Fibroblast of the aortic adventitia (primary cell): Measurements from ENCODE around the gene JAG2. TPM values are rescaled to one million over a fixed set of nuclear protein-coding genes. Genes with fewer than 3 reads are reported as not detected.

Source experiments
- DNase-seq: peaks from one replicate; pipeline ENCODE4 v3.0.0-alpha.2; 2010; ENCODE audit warnings: low read depth
- H3K4me3 ChIP-seq: 2 replicates; pipeline ENCODE4 v1.5.1; 2011; ENCODE audit warnings: low read depth, mild to moderate bottlenecking, control low read depth, low read length, moderate library complexity
- total RNA-seq: library from RNA; depleted of rRNA; stranded (reverse); fragments of >200 nt; gene quantifications from 2 replicates; pipeline ENCODE4 v1.2.3, GENCODE V29; 2012; ENCODE audit warnings: low replicate concordance
- TF ChIP-seq, protein P1 (sequence below): IDR thresholded peaks from 2 replicates; pipeline ENCODE4 v1.5.1; 2011; ENCODE audit warnings: mild to moderate bottlenecking, low read length, control low read depth, inconsistent platforms; ENCODE audit not compliant: insufficient read depth

JAG2 gene
- total RNA-seq, 1 donor = 0.63 TPM

DNA sequence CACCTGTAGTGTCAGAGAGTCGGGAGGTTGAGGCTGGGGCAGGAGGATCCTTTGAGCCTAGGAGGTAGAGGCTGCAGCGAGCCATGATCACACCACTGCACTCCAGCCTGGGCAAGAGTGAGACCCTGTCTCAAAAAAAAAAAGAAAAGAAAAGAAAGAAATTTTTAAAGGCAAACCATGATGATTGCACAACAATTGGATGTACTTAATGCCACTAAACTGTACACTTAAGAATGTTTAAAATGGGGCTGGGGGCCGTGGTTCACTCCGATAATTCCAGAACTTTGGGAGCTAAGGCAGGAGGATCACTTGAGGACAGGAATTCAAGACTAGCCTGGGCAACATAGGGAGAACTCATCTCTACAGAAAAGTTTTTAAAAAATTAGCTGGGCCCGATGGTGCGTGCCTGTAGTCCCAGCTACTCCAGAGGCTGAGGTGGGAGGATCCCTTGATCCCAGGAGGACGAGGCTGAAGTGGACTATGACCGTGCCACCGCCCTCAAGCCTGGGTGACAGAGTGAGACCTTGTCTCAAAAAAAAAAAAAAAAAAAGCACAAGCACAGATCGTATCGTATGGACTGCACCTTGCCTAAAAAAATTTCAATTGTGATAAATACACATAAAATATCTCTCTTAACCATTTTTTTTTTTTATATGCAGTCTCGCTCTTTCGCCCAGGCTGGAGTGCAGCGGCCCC, 32.7 kb downstream of the JAG2 start:
- DNase-seq = no peak
- TF ChIP-seq, protein P1, sequence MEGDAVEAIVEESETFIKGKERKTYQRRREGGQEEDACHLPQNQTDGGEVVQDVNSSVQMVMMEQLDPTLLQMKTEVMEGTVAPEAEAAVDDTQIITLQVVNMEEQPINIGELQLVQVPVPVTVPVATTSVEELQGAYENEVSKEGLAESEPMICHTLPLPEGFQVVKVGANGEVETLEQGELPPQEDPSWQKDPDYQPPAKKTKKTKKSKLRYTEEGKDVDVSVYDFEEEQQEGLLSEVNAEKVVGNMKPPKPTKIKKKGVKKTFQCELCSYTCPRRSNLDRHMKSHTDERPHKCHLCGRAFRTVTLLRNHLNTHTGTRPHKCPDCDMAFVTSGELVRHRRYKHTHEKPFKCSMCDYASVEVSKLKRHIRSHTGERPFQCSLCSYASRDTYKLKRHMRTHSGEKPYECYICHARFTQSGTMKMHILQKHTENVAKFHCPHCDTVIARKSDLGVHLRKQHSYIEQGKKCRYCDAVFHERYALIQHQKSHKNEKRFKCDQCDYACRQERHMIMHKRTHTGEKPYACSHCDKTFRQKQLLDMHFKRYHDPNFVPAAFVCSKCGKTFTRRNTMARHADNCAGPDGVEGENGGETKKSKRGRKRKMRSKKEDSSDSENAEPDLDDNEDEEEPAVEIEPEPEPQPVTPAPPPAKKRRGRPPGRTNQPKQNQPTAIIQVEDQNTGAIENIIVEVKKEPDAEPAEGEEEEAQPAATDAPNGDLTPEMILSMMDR = no peak

DNA sequence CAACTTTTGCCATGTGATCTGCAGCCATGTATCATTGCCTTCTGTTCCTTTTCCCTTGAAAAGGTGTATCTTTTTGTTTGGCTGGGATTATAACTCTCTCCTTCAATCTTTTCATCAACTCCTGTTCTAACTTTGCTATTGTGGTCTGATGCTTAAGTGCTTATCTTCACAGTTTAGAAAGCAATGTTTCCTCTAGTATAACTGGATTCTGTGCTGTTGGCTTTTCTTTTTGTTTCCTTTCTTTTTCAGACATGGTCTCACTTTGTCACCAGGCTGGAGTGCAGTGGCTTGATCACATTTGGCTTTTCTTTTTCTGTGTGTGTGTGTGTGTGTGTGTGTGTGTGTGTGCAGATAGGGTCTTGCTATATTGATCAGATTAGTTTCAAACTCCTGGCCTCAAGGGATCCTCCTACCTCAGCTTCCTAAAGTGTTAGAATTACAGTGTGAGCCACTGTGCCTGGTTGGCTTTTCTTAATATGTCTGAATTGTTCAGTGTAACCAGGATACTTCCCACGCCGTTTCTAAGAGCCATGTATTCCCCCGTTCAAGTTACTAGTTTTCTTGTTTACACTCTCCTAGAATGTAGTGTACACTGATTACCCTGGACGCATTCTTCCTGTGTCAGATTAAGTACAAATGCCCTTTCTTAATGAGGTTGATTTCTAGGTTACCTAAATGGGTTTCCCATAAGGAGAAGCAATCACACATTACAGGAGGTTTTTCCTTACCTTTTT, 35.5 kb downstream of the JAG2 start:
- TF ChIP-seq, protein P1 = no peak
- no peak for DNase-seq
- H3K4me3 ChIP-seq = no peak overlapping the region

More for the DNA sequence above, 32.7 kb downstream of the JAG2 start:
- no peak overlapping the region for H3K4me3 ChIP-seq

DNA sequence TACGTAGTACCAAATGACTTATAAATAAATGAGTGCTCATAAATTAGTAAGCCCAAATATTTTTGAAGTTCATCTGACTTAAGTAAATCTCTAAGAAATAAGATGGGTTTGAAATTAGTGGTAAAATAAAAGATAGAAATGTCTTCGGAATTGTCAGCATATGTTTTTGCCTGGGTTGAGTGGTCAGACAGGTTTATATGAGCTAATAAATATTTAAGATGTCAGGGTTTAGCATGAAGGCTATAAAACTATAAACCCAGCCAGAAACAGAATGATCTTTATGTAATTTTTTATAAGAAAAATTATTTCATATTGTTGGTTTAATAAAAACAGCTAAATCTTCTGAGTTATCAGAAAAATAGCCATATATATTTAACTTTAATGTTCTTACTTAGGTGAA, 37.3 kb downstream of the JAG2 start:
- H3K4me3 ChIP-seq = no peak overlapping the region
- no peak for DNase-seq
- TF ChIP-seq, protein P1 = no peak

DNA sequence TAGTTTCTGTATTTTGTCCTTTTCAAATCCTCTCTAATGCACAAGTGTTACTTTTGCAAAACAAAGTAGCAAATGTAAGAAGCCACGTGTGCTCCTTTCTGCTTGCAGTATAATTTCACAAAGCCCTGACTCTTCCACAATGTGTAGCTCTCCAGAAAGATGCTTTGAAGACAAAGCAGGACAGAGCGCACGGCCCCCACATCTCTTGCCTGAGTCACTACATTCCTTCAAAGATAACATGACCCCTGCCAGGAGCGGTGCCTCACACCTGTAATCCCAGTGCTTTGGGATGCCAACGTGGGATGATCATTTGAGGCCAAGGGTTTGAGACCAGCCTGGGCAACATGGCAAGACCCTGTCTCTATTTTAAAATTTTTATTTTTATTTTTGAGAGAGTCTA, 40.5 kb downstream of the JAG2 start:
- DNase-seq = no peak

DNA sequence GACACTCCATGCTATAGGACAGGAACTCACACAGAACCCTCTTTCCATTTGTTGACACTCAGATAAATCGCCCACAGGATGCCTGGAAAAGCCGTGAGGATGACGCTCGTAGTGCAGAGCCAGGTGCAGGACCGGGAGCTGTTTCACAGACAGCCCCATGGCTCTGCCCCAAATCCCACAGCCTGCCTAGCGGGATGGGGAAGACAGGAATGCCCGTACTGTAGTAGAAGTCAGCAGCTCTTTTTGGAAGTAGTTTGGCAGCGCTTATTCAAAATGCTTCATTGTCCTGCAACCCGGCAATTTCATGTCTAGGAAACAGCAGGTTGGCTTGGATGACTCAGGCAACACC, 41.6 kb downstream of the JAG2 start:
- H3K4me3 ChIP-seq = no peak overlapping the region
- TF ChIP-seq, protein P1 = no peak
- no peak for DNase-seq

More for the DNA sequence above, 40.5 kb downstream of the JAG2 start:
- H3K4me3 ChIP-seq = no peak overlapping the region
- TF ChIP-seq, protein P1 = no peak

DNA sequence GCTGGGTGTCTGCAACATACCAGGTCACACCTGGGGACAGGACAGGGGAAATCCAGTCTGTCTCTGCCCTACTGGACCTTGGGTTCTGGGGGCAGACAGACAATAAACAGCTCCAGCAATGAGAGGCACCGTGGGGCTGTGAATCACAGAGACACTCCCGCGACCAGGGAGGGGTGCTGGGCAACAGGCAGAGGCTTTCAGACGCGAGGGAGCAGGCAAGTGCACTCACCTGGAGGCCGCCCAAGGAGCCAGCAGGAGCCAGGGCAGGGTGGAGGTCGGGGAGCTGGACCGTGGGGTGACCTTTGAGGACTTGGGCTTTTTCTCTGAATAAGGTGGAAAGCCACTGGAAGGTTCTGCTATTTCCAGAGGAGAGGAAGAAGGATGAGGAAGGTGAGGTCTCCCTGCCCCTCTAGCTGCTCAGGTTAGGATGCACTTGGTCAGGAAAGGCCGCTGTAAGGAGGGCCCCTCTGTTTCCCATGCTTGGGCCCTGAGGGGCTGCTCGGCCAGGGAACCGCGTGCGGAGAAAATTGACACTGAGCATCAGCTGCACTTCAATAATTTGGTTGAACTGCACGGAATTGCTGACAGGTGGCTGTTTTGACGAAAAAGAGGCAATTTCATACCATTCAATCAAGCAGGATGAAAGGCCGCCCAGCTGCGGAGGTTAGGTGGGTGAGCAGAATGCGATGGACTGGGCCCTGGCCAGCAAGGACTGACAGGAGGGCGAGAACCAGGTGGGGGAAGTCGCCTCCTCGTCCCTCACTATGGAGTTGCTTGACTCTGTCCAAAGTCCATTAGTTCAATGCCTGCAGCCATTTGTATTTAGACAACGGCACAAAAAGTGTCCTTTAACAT, 42.2 kb downstream of the JAG2 start:
- no peak for DNase-seq
- TF ChIP-seq, protein P1 = no peak
- no peak overlapping the region for H3K4me3 ChIP-seq
